ENCODE measurements around the gene B4GALNT4. TPM values are rescaled to one million over a fixed set of nuclear protein-coding genes. Genes with fewer than 3 reads are reported as not detected.

Gene B4GALNT4
- total and polyA plus RNA-seq, 7 donors = 1.4 to 9.1 (median 5.5) TPM; not detected in 1

DNA sequence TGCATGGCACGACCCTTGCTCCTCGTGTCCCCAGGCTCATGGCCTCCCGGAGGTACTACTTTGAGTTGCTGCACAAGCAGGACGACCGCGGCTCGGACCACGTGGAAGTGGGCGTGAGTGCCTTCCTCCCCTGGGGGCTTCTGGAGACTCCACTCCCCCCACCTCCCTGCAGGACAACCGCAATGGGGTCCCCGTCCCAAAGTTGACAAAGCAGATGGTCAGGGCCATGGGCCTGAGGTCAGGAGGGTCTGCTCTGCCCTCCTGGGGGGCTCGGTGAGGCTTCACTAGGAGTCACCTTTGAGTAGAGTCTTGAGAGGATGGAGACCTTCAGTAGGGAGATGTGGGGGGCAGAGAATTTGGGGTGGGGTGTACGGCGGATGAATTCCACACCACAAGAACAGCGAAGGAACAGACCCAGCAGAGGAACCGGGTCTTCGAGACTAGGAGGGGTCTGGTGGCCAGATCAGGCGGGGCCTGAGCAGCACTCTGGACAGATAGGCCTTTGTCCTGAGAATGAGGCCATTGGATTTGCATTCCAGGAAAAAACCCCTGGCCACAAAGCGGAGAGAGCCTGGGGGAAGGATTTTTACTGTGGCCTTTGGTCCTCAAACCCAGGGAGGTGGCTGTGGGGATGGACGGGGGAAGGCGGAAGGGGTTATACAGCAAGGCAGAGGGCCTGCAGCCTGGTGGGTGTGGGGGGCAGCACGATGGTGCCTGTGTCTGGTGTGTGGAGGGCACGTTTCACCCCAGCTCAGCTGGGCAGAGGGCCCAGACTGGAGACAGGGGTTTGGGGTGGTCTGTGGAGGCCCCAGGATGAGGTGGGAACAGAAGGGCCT, 4.6 kb downstream of the B4GALNT4 start:
- intact Hi-C loops (cut with DNase I) = no loop called here
- WGBS, 2 donors = 81 to 87% methylated on average over 23 of the region's 23 CpGs
- Histone ChIP-seq H3K9me3 (no peaks in the 10 kb centered on the region), H3K27ac (peak overlapping the region in 2 of 4 donors; percentile 31 to 40), H3K4me1 (peaks cover 0 to 4% (median 1%) of the 10 kb centered on the region in 4 donors), H3K36me3 (no peaks in the 10 kb centered on the region), H3K4me3 (no peak overlapping the region), H3K27me3 (peaks cover 0 to 10% (median 10%) of the 10 kb centered on the region in 3 donors)
- DNase-seq = no peak
- TF ChIP-seq EP300 (IDR thresholded peaks at IDR 0.05) (no peak), POLR2AphosphoS5 (IDR thresholded peaks at IDR 0.05) (no peak), POLR2A (IDR thresholded peaks at IDR 0.05) (no peak)
- TF ChIP-seq, protein P1, sequence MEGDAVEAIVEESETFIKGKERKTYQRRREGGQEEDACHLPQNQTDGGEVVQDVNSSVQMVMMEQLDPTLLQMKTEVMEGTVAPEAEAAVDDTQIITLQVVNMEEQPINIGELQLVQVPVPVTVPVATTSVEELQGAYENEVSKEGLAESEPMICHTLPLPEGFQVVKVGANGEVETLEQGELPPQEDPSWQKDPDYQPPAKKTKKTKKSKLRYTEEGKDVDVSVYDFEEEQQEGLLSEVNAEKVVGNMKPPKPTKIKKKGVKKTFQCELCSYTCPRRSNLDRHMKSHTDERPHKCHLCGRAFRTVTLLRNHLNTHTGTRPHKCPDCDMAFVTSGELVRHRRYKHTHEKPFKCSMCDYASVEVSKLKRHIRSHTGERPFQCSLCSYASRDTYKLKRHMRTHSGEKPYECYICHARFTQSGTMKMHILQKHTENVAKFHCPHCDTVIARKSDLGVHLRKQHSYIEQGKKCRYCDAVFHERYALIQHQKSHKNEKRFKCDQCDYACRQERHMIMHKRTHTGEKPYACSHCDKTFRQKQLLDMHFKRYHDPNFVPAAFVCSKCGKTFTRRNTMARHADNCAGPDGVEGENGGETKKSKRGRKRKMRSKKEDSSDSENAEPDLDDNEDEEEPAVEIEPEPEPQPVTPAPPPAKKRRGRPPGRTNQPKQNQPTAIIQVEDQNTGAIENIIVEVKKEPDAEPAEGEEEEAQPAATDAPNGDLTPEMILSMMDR (IDR thresholded peaks at IDR 0.05) = no peak

DNA sequence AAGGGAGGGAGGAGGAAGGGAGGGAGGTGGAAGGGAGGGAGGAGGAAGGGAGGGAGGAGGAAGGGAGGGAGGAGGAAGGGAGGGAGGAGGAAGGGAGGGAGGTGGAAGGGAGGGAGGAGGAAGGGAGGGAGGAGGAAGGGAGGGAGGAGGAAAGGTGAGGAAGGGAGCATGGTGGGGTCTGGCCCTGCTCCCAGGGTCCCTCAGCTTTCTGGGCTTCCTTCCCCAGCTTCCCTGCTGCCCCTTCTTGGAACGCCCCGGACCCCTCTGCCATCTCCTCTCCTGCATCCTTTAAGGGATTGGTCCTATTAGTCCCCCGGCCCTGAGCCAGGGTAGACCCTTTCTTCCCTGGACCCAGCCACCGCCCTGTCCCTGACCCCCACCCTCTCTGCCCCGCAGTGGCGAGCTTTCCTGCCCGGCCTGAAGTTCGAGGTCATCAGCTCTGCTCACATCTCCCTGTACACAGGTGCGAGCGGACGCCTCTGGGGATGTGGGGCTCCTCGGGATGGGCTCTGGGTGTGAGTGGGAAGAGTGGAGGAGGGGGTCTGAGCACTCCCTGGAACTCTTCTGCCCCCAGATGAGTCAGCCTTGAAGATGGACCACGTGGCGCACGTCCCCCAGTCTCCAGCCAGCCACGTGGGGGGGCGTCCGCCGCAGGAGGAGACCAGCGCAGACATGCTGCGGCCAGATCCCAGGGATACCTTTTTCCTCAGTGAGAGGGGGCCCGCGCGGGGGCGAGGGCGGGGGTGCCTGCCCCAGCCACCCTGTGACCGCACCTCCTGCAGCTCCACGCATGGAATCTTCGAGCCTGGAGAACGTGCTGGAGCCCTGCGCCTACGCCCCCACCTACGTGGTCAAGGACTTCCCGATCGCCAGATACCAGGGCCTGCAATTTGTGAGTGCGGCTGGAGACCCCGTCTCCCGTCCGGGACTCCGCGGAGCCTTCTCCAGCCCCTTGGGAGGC, 6.0 kb downstream of the B4GALNT4 start:
- Histone ChIP-seq H3K9me3 (no peaks in the 10 kb centered on the region), H3K4me3 (no peak overlapping the region), H3K27me3 (peaks cover 0 to 5% (median 4%) of the 10 kb centered on the region in 3 donors), H3K4me1 (no peaks in the 10 kb centered on the region), H3K36me3 (no peaks in the 10 kb centered on the region), H3K27ac (no peak overlapping the region)
- TF ChIP-seq POLR2AphosphoS5 (IDR thresholded peaks at IDR 0.05) (no peak), POLR2A (IDR thresholded peaks at IDR 0.05) (no peak), EP300 (IDR thresholded peaks at IDR 0.05) (no peak)
- TF ChIP-seq, protein P1 (IDR thresholded peaks at IDR 0.05) = no peak
- intact Hi-C loops (cut with DNase I) = no loop called here
- DNase-seq = no peak
- 86 to 93% methylated on average over 41 of the region's 41 CpGs for WGBS, 2 donors

DNA sequence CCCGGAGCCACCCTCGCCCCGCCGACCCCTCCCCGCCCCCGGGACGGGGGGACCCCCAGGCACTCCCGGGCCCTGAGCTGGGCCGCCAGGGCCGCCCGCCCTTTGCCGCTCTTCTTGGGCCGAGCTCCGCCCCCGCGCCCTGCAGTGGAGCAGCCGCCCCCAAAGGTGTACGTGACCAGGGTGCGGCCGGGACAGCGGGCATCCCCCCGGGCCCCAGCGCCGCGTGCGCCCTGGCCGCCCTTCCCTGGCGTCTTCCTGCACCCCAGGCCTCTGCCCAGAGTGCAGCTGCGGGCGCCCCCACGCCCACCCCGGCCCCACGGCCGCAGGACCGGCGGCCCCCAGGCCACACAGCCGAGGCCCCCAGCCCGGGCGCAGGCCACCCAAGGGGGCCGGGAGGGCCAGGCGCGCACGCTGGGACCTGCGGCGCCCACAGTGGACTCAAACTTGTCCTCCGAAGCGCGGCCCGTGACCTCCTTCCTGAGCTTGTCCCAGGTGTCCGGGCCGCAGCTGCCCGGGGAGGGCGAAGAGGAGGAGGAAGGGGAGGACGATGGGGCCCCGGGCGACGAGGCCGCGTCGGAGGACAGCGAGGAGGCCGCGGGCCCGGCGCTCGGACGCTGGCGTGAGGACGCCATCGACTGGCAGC, 7.4 kb downstream of the B4GALNT4 start:
- Histone ChIP-seq H3K9me3 (no peaks in the 10 kb centered on the region), H3K4me1 (no peaks in the 10 kb centered on the region), H3K36me3 (no peaks in the 10 kb centered on the region), H3K27ac (no peak overlapping the region), H3K27me3 (peaks cover 0 to 1% (median 0%) of the 10 kb centered on the region in 3 donors), H3K4me3 (no peak overlapping the region)
- TF ChIP-seq POLR2AphosphoS5 (IDR thresholded peaks at IDR 0.05) (no peak), EP300 (IDR thresholded peaks at IDR 0.05) (no peak), POLR2A (IDR thresholded peaks at IDR 0.05) (no peak)
- TF ChIP-seq, protein P1 (IDR thresholded peaks at IDR 0.05) = no peak
- DNase-seq = no peak
- intact Hi-C loops (cut with DNase I) = no loop called here
- WGBS, 2 donors = 92 to 95% methylated on average over 70 of the region's 70 CpGs

DNA sequence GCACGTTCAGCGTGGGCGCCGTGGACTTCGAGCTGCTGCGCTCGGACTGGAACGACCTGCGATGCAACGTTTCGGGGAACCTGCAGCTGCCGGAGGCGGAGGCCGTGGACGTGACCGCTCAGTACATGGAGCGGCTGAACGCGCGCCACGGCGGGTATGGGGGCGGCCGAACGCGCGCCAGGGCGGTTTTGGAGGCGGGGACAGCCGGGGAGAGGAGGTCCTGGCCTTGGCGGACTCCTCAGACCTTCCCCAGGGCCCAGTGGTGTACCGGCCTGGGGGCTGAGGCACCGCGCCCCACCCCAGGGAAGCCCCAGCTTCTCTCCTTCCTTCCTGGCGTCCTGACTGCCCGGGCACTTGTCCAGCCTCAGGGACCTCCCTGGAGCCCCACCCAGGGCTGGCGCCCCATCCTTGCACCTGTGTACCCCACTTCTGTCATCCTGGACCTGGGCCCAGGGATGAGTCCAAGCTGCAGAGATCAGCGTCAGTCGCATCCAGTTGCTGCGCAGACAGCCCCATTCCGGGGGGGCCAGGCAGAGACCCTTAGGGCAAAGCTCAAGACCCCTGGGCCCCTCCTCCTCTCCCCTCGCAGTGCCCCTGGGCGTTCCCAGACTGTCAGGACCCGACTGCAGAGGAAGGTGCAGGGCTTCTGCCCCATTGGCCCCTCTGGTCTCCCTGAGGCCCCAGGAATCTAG, 8.0 kb downstream of the B4GALNT4 start:
- DNase-seq = no peak
- Histone ChIP-seq H3K27ac (no peak overlapping the region), H3K9me3 (no peaks in the 10 kb centered on the region), H3K4me1 (no peaks in the 10 kb centered on the region), H3K4me3 (no peak overlapping the region), H3K27me3 (peaks cover 0 to 3% (median 0%) of the 10 kb centered on the region in 3 donors), H3K36me3 (no peaks in the 10 kb centered on the region)
- WGBS, 2 donors = 81 to 92% methylated on average over 44 of the region's 44 CpGs
- TF ChIP-seq POLR2A (IDR thresholded peaks at IDR 0.05) = no peak
- TF ChIP-seq POLR2AphosphoS5 (IDR thresholded peaks at IDR 0.05) = no peak
- TF ChIP-seq, protein P1 (IDR thresholded peaks at IDR 0.05) = no peak
- TF ChIP-seq EP300 (IDR thresholded peaks at IDR 0.05) = no peak
- intact Hi-C loops (cut with DNase I) = no loop called here
